T-helper 2 cell treated with Interferon-gamma antibody and Interleukin-4, amounts not matched to agents 5 μg/mL and 100 μg/mL, for 36 hours (primary cell): ENCODE results near the gene CD63.

Source experiments
- DNase-seq: peaks from one replicate; pipeline ENCODE4 v3.0.0; 2021; ENCODE audit warnings: low spot score
- H3K27ac Mint-ChIP-seq: one replicate; pipeline ENCODE4 v1.8.0; 2021; ENCODE audit warnings: mild to moderate bottlenecking, mixed read lengths
- H3K27me3 Mint-ChIP-seq: one replicate; pipeline ENCODE4 v1.8.0; 2021; ENCODE audit warnings: low read depth, mixed read lengths
- H3K36me3 Mint-ChIP-seq: one replicate; pipeline ENCODE4 v1.8.0; 2021; ENCODE audit warnings: low read depth, mixed read lengths
- H3K4me1 Mint-ChIP-seq: one replicate; pipeline ENCODE4 v1.8.0; 2021; ENCODE audit warnings: low read depth, mixed read lengths
- H3K4me3 Mint-ChIP-seq: one replicate; pipeline ENCODE4 v1.8.0; 2022; ENCODE audit warnings: mild to moderate bottlenecking, moderate library complexity, mixed read lengths
- H3K9me3 Mint-ChIP-seq: one replicate; pipeline ENCODE4 v1.8.0; 2021; ENCODE audit warnings: mixed read lengths

The CD63 gene

DNA sequence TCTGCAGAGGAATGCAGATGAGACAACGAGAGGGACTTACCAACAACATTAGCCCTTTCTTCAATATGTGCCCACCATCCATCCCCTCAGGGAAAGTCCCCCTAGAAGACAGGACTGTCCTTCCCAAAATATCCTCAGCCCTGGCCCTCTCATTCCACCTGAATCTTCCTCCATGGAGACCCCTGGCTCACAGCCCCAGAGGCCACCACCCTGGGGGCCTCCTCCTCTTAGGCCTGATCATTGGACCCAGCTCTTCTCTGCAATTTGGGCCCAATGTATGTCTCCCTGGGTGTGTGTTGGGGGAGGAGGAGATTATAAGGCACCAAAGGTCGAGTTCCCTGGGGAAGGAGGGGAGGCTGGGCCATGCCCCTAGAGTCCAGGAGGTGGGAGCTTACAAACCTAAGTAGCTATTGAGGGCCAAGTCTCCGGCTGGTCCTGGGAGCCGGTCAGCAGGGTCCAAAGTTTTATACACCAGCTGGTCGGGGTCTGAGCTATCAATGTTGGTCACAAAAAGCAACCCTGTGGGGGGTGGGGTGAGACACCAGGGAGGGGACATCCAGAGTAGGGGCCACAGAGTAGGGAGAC, 29.2 kb downstream of the CD63 start:
- DNase-seq, result no peak
- Mint-ChIP-seq H3K36me3 (no peaks in the 10 kb centered on the region), H3K9me3 (no peaks in the 10 kb centered on the region)

DNA sequence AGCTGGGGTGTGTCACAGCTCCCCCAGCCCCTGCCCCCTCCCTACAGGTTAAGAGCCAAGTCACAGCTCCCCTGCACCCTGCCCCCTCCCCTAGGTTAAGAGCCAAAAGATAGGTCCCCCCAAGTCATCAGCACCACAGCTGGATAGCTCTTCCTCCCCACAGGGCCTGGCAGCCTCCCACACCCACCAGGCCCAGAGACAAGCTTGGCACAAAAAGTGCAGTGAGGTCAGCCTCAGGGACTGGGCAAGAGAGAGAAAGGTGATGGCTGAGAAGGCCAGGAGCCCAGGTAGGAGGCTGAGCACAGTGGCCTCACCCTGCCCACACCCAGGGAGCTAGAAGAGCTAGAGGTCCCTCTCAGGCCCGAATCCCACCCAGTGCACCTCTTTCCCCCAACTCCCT, 29.8 kb downstream of the CD63 start:
- H3K27ac Mint-ChIP-seq, result no peak overlapping the region
- H3K27me3 Mint-ChIP-seq, result peaks cover under 1% of the 10 kb centered on the region
- no peak overlapping the region for H3K4me3 Mint-ChIP-seq
- H3K9me3 Mint-ChIP-seq, result no peaks in the 10 kb centered on the region
- no peak for DNase-seq
- H3K4me1 Mint-ChIP-seq, result no peaks in the 10 kb centered on the region
- no peaks in the 10 kb centered on the region for H3K36me3 Mint-ChIP-seq

More for the DNA sequence above, 29.2 kb downstream of the CD63 start:
- no peaks in the 10 kb centered on the region for H3K4me1 Mint-ChIP-seq
- no peak overlapping the region for H3K27ac Mint-ChIP-seq
- peaks cover 3% of the 10 kb centered on the region for H3K27me3 Mint-ChIP-seq
- H3K4me3 Mint-ChIP-seq, result no peak overlapping the region

GRCh38 chr12:55698241-55698955, 30.4 kb downstream of the CD63 start:
- H3K27ac Mint-ChIP-seq, result no peak overlapping the region
- no peak for DNase-seq
- no peaks in the 10 kb centered on the region for H3K27me3 Mint-ChIP-seq
- H3K36me3 Mint-ChIP-seq, result no peaks in the 10 kb centered on the region
- no peaks in the 10 kb centered on the region for H3K4me1 Mint-ChIP-seq
- no peak overlapping the region for H3K4me3 Mint-ChIP-seq
- H3K9me3 Mint-ChIP-seq, result no peaks in the 10 kb centered on the region

DNA sequence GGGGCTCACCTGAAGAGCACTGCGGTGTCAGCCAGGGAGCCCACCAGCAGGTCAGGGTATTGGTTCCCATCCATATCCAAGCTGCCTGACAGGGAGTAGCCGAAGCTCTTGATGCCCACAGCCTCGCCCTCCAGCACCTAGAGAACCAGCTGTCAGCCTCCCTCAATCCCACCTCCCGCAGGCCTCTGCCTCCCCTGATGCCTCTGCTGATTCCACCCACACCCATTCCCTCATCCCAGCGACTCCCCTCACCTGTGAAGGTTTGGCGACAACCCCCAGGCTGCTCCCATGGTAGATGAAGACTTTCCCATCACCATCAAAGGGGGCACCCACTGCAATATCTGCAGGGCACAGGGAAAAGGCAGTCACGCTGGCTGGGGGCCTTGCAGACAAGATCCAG, 31.1 kb downstream of the CD63 start:
- H3K27me3 Mint-ChIP-seq, result no peaks in the 10 kb centered on the region
- no peak for DNase-seq
- no peak overlapping the region for H3K4me3 Mint-ChIP-seq
- no peaks in the 10 kb centered on the region for H3K36me3 Mint-ChIP-seq
- no peaks in the 10 kb centered on the region for H3K4me1 Mint-ChIP-seq
- no peaks in the 10 kb centered on the region for H3K9me3 Mint-ChIP-seq
- no peak overlapping the region for H3K27ac Mint-ChIP-seq

DNA sequence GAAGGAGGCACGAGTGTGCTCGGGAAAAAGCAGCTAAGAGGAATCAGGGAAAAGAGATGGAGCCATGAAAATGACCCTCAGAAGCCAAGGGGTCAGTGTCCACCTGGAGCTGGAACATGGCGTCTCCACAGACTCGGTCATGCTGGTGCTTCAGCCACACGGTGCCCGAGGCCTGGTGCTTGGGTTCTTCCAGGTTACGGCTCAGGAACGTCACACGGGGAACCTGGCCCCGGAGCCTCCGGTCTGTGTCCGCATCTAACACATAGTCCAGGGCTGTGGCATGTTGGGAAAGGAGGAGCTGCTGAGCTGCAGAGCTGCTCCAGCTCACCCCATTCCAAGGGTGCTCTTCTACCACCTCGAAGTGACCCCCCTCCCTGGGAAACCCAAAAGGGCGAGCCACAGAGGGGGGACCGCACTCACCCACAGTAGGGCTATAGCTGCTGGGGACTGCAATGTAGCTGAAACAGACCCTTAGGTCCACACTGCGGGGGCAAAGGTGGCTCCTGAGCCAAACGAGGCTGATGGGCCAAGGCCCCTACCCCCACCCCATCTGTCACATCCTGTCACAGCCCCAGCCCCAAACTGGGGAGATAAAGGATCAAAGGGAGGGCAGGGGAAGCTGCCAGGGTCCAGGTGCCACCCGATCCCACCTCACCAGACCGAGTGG, 31.9 kb downstream of the CD63 start:
- H3K36me3 Mint-ChIP-seq, result no peaks in the 10 kb centered on the region
- H3K27ac Mint-ChIP-seq, result no peak overlapping the region
- H3K4me1 Mint-ChIP-seq, result no peaks in the 10 kb centered on the region
- H3K9me3 Mint-ChIP-seq, result no peaks in the 10 kb centered on the region
- no peak overlapping the region for H3K4me3 Mint-ChIP-seq
- no peak for DNase-seq
- H3K27me3 Mint-ChIP-seq, result no peaks in the 10 kb centered on the region

- Mint-ChIP-seq H3K36me3 (no peaks in the 10 kb centered on the region), H3K27ac (no peak overlapping the region), H3K4me1 (no peaks in the 10 kb centered on the region), H3K27me3 (no peaks in the 10 kb centered on the region), H3K9me3 (no peaks in the 10 kb centered on the region), H3K4me3 (no peak overlapping the region)
- no peak for DNase-seq
These were observed 32.7 kb downstream of the CD63 start for GRCh38 chr12:55696141-55696540.

DNA sequence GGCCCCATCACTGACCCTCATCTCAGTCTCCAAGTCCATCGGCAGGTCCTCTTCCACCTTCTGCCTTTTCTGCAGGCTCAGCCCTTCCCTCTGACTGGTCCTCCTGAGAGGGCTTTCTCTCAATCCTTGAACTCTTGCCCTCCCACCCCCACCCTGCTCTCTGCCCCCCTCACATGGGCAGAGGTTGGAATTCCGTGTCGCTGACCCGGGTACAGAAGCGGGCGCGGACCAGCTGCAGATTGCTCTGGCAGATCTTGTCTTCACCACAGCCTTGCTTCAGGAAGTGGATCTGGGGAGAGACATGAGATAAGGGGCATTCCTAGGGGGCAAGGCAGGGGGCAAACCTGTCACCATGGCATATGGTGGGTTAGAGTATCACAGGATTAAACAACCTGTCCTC, 33.5 kb downstream of the CD63 start:
- H3K9me3 Mint-ChIP-seq, result no peaks in the 10 kb centered on the region
- no peak overlapping the region for H3K27ac Mint-ChIP-seq
- H3K4me1 Mint-ChIP-seq, result no peaks in the 10 kb centered on the region
- no peaks in the 10 kb centered on the region for H3K27me3 Mint-ChIP-seq
- no peak overlapping the region for H3K4me3 Mint-ChIP-seq
- DNase-seq, result no peak
- H3K36me3 Mint-ChIP-seq, result no peaks in the 10 kb centered on the region

GRCh38 chr12:55694651-55695050, 34.2 kb downstream of the CD63 start:
- H3K9me3 Mint-ChIP-seq, result no peaks in the 10 kb centered on the region
- no peaks in the 10 kb centered on the region for H3K36me3 Mint-ChIP-seq
- no peaks in the 10 kb centered on the region for H3K4me1 Mint-ChIP-seq
- H3K4me3 Mint-ChIP-seq, result no peak overlapping the region
- H3K27ac Mint-ChIP-seq, result no peak overlapping the region
- no peak for DNase-seq
- no peaks in the 10 kb centered on the region for H3K27me3 Mint-ChIP-seq

- no peak overlapping the region for H3K4me3 Mint-ChIP-seq
- H3K4me1 Mint-ChIP-seq, result no peaks in the 10 kb centered on the region
- no peak for DNase-seq
- H3K27ac Mint-ChIP-seq, result no peak overlapping the region
- no peaks in the 10 kb centered on the region for H3K9me3 Mint-ChIP-seq
- no peaks in the 10 kb centered on the region for H3K27me3 Mint-ChIP-seq
- H3K36me3 Mint-ChIP-seq, result no peaks in the 10 kb centered on the region
These were observed 34.7 kb downstream of the CD63 start for GRCh38 chr12:55694188-55694515.

GRCh38 chr12:55693323-55694187, 35.3 kb downstream of the CD63 start:
- no peaks in the 10 kb centered on the region for H3K9me3 Mint-ChIP-seq
- no peak overlapping the region for H3K27ac Mint-ChIP-seq
- no peaks in the 10 kb centered on the region for H3K36me3 Mint-ChIP-seq
- no peak for DNase-seq
- no peak overlapping the region for H3K4me3 Mint-ChIP-seq
- no peaks in the 10 kb centered on the region for H3K27me3 Mint-ChIP-seq
- no peaks in the 10 kb centered on the region for H3K4me1 Mint-ChIP-seq

DNA sequence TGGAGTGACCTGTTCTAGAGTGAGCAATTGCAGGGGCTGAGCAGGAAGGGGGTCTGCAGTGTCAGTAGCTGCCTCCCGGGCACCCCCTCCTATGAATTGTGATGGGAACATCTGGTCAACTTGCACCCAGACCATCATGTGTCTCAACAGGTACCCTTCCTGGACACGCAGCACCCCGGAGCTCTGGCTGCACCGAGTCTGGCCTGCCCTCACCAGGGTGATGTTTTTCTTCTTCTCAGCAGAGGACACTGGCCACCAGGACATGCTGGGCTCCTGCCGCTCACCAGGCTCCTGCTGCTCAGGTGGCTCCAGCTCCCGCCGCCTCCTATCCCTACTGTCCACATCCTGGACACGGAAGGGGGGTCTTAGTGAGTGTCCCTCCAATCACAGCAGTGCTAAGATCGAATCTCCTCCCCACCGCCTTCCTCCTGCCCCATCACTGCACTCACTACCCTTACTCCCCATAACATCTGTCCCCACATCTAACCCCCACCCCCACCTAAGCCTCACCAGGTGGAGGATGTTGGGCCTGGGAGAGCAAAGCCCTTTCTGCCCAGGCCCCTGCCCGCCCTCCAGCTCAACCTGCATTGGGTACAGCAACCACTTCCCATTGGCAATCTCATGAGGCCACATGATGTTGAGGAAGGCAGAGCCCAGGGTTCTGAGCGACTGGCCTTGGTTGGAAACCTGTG, 36.0 kb downstream of the CD63 start:
- Mint-ChIP-seq H3K4me3 (no peak overlapping the region), H3K4me1 (no peaks in the 10 kb centered on the region), H3K27ac (no peak overlapping the region)

GRCh38 chr12:55688716-55689655, 39.8 kb downstream of the CD63 start:
- Mint-ChIP-seq H3K27me3 (peaks cover 4% of the 10 kb centered on the region), H3K27ac (no peak overlapping the region), H3K4me3 (no peak overlapping the region)

More for the DNA sequence above, 36.0 kb downstream of the CD63 start:
- H3K9me3 Mint-ChIP-seq, result no peaks in the 10 kb centered on the region
- DNase-seq, result no peak
- H3K36me3 Mint-ChIP-seq, result no peaks in the 10 kb centered on the region
- no peaks in the 10 kb centered on the region for H3K27me3 Mint-ChIP-seq

DNA sequence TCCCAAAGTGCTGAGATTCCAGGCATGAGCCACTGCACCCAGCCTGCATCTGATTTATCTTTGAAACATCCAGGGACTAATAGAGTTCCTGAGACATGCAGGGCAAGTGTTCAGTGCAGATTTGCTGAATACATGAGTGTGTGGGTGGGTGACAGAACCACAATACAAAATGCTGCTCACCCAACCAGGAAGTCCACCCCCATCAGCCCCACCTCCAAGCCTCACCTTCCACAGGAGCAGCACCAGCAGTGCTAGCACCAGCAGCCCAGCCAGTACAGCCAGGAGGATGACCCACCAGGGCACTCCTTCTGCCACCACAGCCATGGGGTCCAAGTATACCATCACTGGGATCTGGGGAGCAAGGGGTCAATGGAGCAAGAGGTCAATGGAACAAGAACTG, 41.1 kb downstream of the CD63 start:
- no peak for DNase-seq
- Mint-ChIP-seq H3K36me3 (no peaks in the 10 kb centered on the region), H3K27ac (no peak overlapping the region), H3K4me1 (no peaks in the 10 kb centered on the region), H3K27me3 (peaks cover 6% of the 10 kb centered on the region), H3K9me3 (no peaks in the 10 kb centered on the region), H3K4me3 (no peak overlapping the region)

More at GRCh38 chr12:55688716-55689655, 39.8 kb downstream of the CD63 start:
- Mint-ChIP-seq H3K9me3 (no peaks in the 10 kb centered on the region), H3K4me1 (no peaks in the 10 kb centered on the region), H3K36me3 (no peaks in the 10 kb centered on the region)
- DNase-seq, result no peak
